ENCODE measurements around the gene ACOT7.

GRCh38 chr1:6330410-6330911 is 63.1 kb downstream of the ACOT7 start:
- TF ChIP-seq CREB1 (CRISPR knock-in tag; IDR thresholded peaks at IDR 0.05; ENCODE audit: low read depth), result no peak
- TF ChIP-seq CTCF (conservative IDR thresholded peaks at IDR 0.05; ENCODE audit: low read depth in 2 of 2), result no peak
- TF ChIP-seq POLR2AphosphoS5 (IDR thresholded peaks at IDR 0.05; ENCODE audit: low read depth), result no peak
- TF ChIP-seq JUNB (IDR thresholded peaks at IDR 0.05; ENCODE audit: unreplicated experiment), result no peak
- TF ChIP-seq ETS1 (IDR thresholded peaks at IDR 0.05), result no peak

All from GM23338 (cell line).